ENCODE results near the gene KANK3. TPM values are rescaled to one million over a fixed set of nuclear protein-coding genes. Genes with fewer than 3 reads are reported as not detected.

The KANK3 gene
- total and polyA plus RNA-seq, 9 of the 15 experiments (the other 6 are each of a cell fraction or from before 2014, with no cell fraction given): 0.03 to 0.40 (median 0.08) TPM; not detected in 6

- TF ChIP-seq ZBTB5 (IDR thresholded peaks at IDR 0.05) (no peak), MTA3 (IDR thresholded peaks at IDR 0.05; ENCODE audit: borderline replicate concordance) (0 out of 2 replicates have a peak, but pooled peaks have one; percentile 41), VEZF1 (CRISPR knock-in tag; IDR thresholded peaks at IDR 0.05) (peak; percentile 27; the same call in 1 of the 2 replicates), KDM5B (IDR thresholded peaks at IDR 0.05; ENCODE audit: insufficient replicate concordance, low read depth, low read length) (no peak), ARID2 (IDR thresholded peaks at IDR 0.05) (no peak), L3MBTL2 (IDR thresholded peaks at IDR 0.05) (0 out of 2 replicates have a peak, but pooled peaks have one; percentile 13), MEIS2 (IDR thresholded peaks at IDR 0.05; ENCODE audit: partially characterized antibody) (no peak), ARID3B (CRISPR knock-in tag; IDR thresholded peaks at IDR 0.05; ENCODE audit: borderline replicate concordance) (no peak), MBD1 (CRISPR knock-in tag; IDR thresholded peaks at IDR 0.05) (0 out of 2 replicates have a peak, but pooled peaks have one; percentile 47), RNF2 (IDR thresholded peaks at IDR 0.05) (no peak), E2F1 (CRISPR knock-in tag; IDR thresholded peaks at IDR 0.05) (no peak), MAX (CRISPR knock-in tag; IDR thresholded peaks at IDR 0.05) (0 out of 2 replicates have a peak, but pooled peaks have one; percentile 39), HNRNPLL (IDR thresholded peaks at IDR 0.05; ENCODE audit: low read depth, low read length, poor library complexity, severe bottlenecking) (no peak), ZNF511 (CRISPR knock-in tag; IDR thresholded peaks at IDR 0.05) (no peak), BRCA1 (IDR thresholded peaks at IDR 0.05) (no peak), BRCA1 (CRISPR knock-in tag; IDR thresholded peaks at IDR 0.05) (0 out of 2 replicates have a peak, but pooled peaks have one; percentile 23)
These were observed 38.0 kb downstream of the KANK3 start (continued) for GRCh38 chr19:8304841-8305621.

Measured in K562 (cell line).